HCT116 (cell line): ENCODE measurements around the gene GRIP1. TPM values are rescaled to one million over a fixed set of nuclear protein-coding genes. Genes with fewer than 3 reads are reported as not detected.

Experiments
- ATAC-seq: fragments of 200-7000 bp; cut with Tn5 transposase; 2 replicates; pipeline ENCODE4 v1.9.1; 2020; ENCODE audit warnings: mild to moderate bottlenecking, moderate library complexity
- BruUV-seq: library from RNA; stranded (reverse); fragments of 400-500 nt; replicated peaks from 2 replicates; lab custom pipeline; 2021; lab: Mats Ljungman, UMichigan
- CTCF ChIA-PET: fragments of 300-600 bp; sonication (Branson Sonifier 250); formaldehyde crosslinking; loops from one replicate; lab custom pipeline; 2021; ENCODE audit warnings: antibody characterized with exemption; lab: Charles Lee
- POLR2A ChIA-PET: fragments of 300-600, 350-600 bp; sonication (Branson Sonifier 250); formaldehyde crosslinking; loops from one replicate; lab custom pipeline; 2021; ENCODE audit warnings: antibody characterized with exemption; lab: Charles Lee
- RAD21 ChIA-PET, 2 experiments: fragments of 300-600 bp; sonication (Branson Sonifier 250); formaldehyde crosslinking; loops; one replicate each; lab custom pipeline; 2023; ENCODE audit warnings: low total read pairs in 2 of 2; ENCODE audit not compliant: uncharacterized antibody in 2 of 2, unreplicated experiment in 2 of 2, low non-redundant PET in 1 of 2; lab: Charles Lee
- DNase-seq: peaks from one replicate; pipeline ENCODE4 v3.0.0-alpha.2; 2010; ENCODE audit warnings: low read depth, low spot score
- H2AFZ ChIP-seq: fragments of 200-600 bp; shearing (Covaris generic), sonication (generic); 2 replicates; pipeline ENCODE4 v1.6.1; 2017; ENCODE audit warnings: low read depth, mixed run types, mixed read lengths, antibody characterized with exemption, low read length; ENCODE audit not compliant: poor library complexity, severe bottlenecking
- H3K27ac ChIP-seq: 2 replicates; pipeline ENCODE4 v1.5.1; 2012; ENCODE audit warnings: low read depth, low read length
- H3K27me3 ChIP-seq: fragments of 200-600 bp; sonication (generic); 2 replicates; pipeline ENCODE4 v1.6.1; 2016; ENCODE audit warnings: mixed run types, low read length, mixed read lengths; ENCODE audit not compliant: insufficient read depth
- H3K36me3 ChIP-seq, 2 experiments: fragments of 200-500 bp in 1 of 2; fragments of 200-600 bp in 1 of 2; sonication (Bioruptor generic) in 1 of 2; sonication (generic) in 1 of 2; 2 replicates each; pipeline versions ENCODE4 v1.5.1 to v1.6.1; 2014 to 2016; ENCODE audit warnings: low read length in 2 of 2, inconsistent platforms in 1 of 2, mixed read lengths in 1 of 2, mixed run types in 1 of 2; ENCODE audit not compliant: insufficient read depth in 2 of 2, control insufficient read depth in 1 of 2
- H3K4me1 ChIP-seq, 2 experiments: fragments of 200-600 bp in 1 of 2; sonication (generic) in 1 of 2; 2 replicates each; pipeline versions ENCODE4 v1.5.1 to v1.6.1; 2012 to 2017; ENCODE audit warnings: low read length in 2 of 2, inconsistent platforms in 1 of 2, mild to moderate bottlenecking in 1 of 2, mixed read lengths in 1 of 2, mixed run types in 1 of 2, moderate library complexity in 1 of 2; ENCODE audit not compliant: insufficient read depth in 2 of 2, control insufficient read depth in 1 of 2
- H3K4me2 ChIP-seq: fragments of 200-600 bp; sonication (generic); 2 replicates; pipeline ENCODE4 v1.6.1; 2017; ENCODE audit warnings: mixed run types, low read length, mixed read lengths
- H3K4me3 ChIP-seq, 2 experiments: fragments of 200-600 bp in 1 of 2; sonication (generic) in 1 of 2; replicated peaks in 1 of 2; 2 replicates each; pipeline ENCODE4 v1.5.1; 2011 to 2016; ENCODE audit warnings: low read length in 2 of 2, control low read depth in 1 of 2, low read depth in 1 of 2, mild to moderate bottlenecking in 1 of 2, mixed read lengths in 1 of 2, mixed run types in 1 of 2
- H3K79me2 ChIP-seq: fragments of 200-600 bp; sonication (generic); 2 replicates; pipeline ENCODE4 v1.6.1; 2017; ENCODE audit warnings: mild to moderate bottlenecking, mixed run types, low read length, moderate library complexity, mixed read lengths; ENCODE audit not compliant: insufficient read depth
- H3K9ac ChIP-seq: fragments of 200-600 bp; sonication (generic); 2 replicates; pipeline ENCODE4 v1.6.1; 2016; ENCODE audit warnings: low read length, mixed read lengths
- H3K9me2 ChIP-seq: fragments of 200-600 bp; sonication (generic), shearing (Covaris generic); 2 replicates; pipeline ENCODE4 v1.6.1; 2017; ENCODE audit warnings: mixed run types, mild to moderate bottlenecking, moderate library complexity; ENCODE audit not compliant: insufficient read depth
- H3K9me3 ChIP-seq, 2 experiments: fragments of 200-500 bp in 1 of 2; fragments of 200-600 bp in 1 of 2; sonication (Bioruptor generic) in 1 of 2; sonication (generic) in 1 of 2; 2 replicates each; pipeline ENCODE4 v1.6.1; 2014 to 2017; ENCODE audit warnings: low read length in 2 of 2, mixed read lengths in 2 of 2, inconsistent platforms in 1 of 2, low read depth in 1 of 2, mild to moderate bottlenecking in 1 of 2, mixed run types in 1 of 2, moderate library complexity in 1 of 2; ENCODE audit not compliant: control insufficient read depth in 1 of 2, insufficient read depth in 1 of 2
- H4K20me1 ChIP-seq: fragments of 200-600 bp; sonication (generic), shearing (Covaris generic); 2 replicates; pipeline ENCODE4 v1.6.1; 2017; ENCODE audit warnings: mixed run types, mild to moderate bottlenecking, moderate library complexity; ENCODE audit not compliant: insufficient read depth
- CEBPB ChIP-seq: IDR thresholded peaks from 2 replicates; pipeline ENCODE4 v1.6.1; 2012; ENCODE audit warnings: low read depth
- EGR1 ChIP-seq: IDR thresholded peaks from 2 replicates; pipeline ENCODE4 v1.6.1; 2012; ENCODE audit warnings: low read depth
- ELF1 ChIP-seq: IDR thresholded peaks from 2 replicates; pipeline ENCODE4 v1.6.1; 2012; ENCODE audit warnings: low read depth, borderline replicate concordance
- JUND ChIP-seq: IDR thresholded peaks from 2 replicates; pipeline ENCODE4 v1.6.1; 2012
- POLR2A ChIP-seq: IDR thresholded peaks from 2 replicates; pipeline ENCODE4 v1.7.0; 2011; ENCODE audit warnings: borderline replicate concordance; ENCODE audit not compliant: insufficient read depth, insufficient read length; ENCODE audit errors: extremely low read depth
- POLR2AphosphoS5 ChIP-seq: IDR thresholded peaks from 2 replicates; pipeline ENCODE4 v1.6.1; 2011; ENCODE audit warnings: mild to moderate bottlenecking, low read depth, low read length, moderate library complexity
- RAD21 ChIP-seq: IDR thresholded peaks from 2 replicates; pipeline ENCODE4 v1.6.1; 2012; ENCODE audit warnings: low read depth, mild to moderate bottlenecking
- TCF7L2 ChIP-seq: IDR thresholded peaks from 2 replicates; pipeline ENCODE4 v1.7.0; 2011; ENCODE audit warnings: borderline replicate concordance, inconsistent platforms; ENCODE audit not compliant: insufficient read depth, insufficient read length; ENCODE audit errors: extremely low read depth
- YY1 ChIP-seq: IDR thresholded peaks from 2 replicates; pipeline ENCODE4 v1.6.1; 2011; ENCODE audit warnings: low read length, low read depth, moderate library complexity, mild to moderate bottlenecking; ENCODE audit not compliant: insufficient replicate concordance; ENCODE audit errors: extremely low read depth
- ZFX ChIP-seq: fragments of 450-650 bp; IDR thresholded peaks from 2 replicates; pipeline ENCODE4 v1.6.1; 2017
- ZNF274 ChIP-seq: fragments of 200-500 bp; sonication (Bioruptor generic); IDR thresholded peaks from 2 replicates; pipeline ENCODE4 v1.6.1; 2014; ENCODE audit warnings: mild to moderate bottlenecking, low read depth, low read length, inconsistent platforms
- intact Hi-C: fragments of 100-400 bp; cut with micrococcal nuclease; formaldehyde crosslinking; loops from 2 replicates; pipeline ENCODE4 v1.10.0; 2022
- total RNA-seq: library from RNA; stranded (reverse); gene quantifications from one replicate; pipeline ENCODE4 v1.2.1, GENCODE V29; 2021; ENCODE audit not compliant: unreplicated experiment
- TF ChIP-seq, protein P1 (sequence below): IDR thresholded peaks from 2 replicates; pipeline ENCODE4 v1.6.1; 2011; ENCODE audit warnings: mild to moderate bottlenecking, low read length, moderate library complexity; ENCODE audit not compliant: insufficient replicate concordance; ENCODE audit errors: extremely low read depth
- TF ChIP-seq, protein P2 (sequence below): IDR thresholded peaks from 2 replicates; pipeline ENCODE4 v1.6.1; 2012
- TF ChIP-seq, protein P3 (sequence below): IDR thresholded peaks from 2 replicates; pipeline ENCODE4 v1.6.1; 2012
- TF ChIP-seq, protein P4 (sequence below), 3 experiments: fragments of 200-600 bp in 1 of 3; sonication (generic) in 1 of 3; IDR thresholded peaks in 2 of 3; conservative IDR thresholded peaks in 1 of 3; 2 replicates each; pipeline ENCODE4 v1.5.1; 2012 to 2017; ENCODE audit warnings: low read depth in 2 of 3, low read length in 2 of 3, antibody characterized with exemption in 1 of 3, borderline replicate concordance in 1 of 3, control low read depth in 1 of 3, mild to moderate bottlenecking in 1 of 3, mixed read lengths in 1 of 3, mixed run types in 1 of 3, moderate library complexity in 1 of 3; ENCODE audit not compliant: insufficient read depth in 1 of 3

The GRIP1 gene
- total RNA-seq, 1 experiment from 2014 or later, result not detected

DNA sequence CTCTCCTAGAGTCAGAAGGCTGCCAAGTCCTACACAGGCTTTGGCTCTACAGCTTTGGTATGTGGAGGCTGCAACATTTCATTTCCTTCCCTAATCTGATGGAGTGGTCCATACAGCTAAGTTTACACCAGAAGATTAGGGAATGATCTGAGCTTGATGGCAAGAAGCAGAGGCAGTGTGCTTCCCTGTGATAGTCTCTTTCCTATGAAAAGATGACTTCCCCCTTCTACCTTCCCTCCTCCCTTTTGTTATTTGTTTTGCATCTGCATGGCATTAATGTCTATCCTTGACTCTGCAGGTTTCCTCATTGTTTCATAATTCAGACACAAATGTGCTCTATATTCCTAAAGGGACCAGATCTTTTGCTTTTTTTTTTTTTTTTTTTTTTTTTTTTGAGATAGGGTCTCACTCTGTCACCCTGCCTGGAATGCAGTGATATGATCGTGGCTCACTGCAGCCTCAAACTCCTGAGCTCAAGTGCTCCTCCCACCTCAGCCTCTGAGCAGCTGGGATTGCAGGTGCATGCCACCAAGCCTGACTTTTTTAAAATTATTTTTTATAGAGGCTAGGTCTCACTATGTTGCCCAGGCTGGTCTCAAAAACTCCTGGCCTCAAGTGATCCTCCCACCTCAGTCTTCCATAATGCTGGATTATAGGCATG, 76.3 kb downstream of the GRIP1 start:
- no peak for TF ChIP-seq POLR2AphosphoS5
- TF ChIP-seq POLR2A, result no peak
- TF ChIP-seq, protein P1, sequence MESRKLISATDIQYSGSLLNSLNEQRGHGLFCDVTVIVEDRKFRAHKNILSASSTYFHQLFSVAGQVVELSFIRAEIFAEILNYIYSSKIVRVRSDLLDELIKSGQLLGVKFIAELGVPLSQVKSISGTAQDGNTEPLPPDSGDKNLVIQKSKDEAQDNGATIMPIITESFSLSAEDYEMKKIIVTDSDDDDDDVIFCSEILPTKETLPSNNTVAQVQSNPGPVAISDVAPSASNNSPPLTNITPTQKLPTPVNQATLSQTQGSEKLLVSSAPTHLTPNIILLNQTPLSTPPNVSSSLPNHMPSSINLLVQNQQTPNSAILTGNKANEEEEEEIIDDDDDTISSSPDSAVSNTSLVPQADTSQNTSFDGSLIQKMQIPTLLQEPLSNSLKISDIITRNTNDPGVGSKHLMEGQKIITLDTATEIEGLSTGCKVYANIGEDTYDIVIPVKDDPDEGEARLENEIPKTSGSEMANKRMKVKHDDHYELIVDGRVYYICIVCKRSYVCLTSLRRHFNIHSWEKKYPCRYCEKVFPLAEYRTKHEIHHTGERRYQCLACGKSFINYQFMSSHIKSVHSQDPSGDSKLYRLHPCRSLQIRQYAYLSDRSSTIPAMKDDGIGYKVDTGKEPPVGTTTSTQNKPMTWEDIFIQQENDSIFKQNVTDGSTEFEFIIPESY, result no peak
- TF ChIP-seq ZNF274, result no peak
- no peak for TF ChIP-seq TCF7L2
- TF ChIP-seq RAD21, result no peak
- TF ChIP-seq, protein P2, sequence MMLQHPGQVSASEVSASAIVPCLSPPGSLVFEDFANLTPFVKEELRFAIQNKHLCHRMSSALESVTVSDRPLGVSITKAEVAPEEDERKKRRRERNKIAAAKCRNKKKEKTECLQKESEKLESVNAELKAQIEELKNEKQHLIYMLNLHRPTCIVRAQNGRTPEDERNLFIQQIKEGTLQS, result no peak
- TF ChIP-seq, protein P3, sequence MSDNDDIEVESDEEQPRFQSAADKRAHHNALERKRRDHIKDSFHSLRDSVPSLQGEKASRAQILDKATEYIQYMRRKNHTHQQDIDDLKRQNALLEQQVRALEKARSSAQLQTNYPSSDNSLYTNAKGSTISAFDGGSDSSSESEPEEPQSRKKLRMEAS, result no peak
- TF ChIP-seq, protein P4, sequence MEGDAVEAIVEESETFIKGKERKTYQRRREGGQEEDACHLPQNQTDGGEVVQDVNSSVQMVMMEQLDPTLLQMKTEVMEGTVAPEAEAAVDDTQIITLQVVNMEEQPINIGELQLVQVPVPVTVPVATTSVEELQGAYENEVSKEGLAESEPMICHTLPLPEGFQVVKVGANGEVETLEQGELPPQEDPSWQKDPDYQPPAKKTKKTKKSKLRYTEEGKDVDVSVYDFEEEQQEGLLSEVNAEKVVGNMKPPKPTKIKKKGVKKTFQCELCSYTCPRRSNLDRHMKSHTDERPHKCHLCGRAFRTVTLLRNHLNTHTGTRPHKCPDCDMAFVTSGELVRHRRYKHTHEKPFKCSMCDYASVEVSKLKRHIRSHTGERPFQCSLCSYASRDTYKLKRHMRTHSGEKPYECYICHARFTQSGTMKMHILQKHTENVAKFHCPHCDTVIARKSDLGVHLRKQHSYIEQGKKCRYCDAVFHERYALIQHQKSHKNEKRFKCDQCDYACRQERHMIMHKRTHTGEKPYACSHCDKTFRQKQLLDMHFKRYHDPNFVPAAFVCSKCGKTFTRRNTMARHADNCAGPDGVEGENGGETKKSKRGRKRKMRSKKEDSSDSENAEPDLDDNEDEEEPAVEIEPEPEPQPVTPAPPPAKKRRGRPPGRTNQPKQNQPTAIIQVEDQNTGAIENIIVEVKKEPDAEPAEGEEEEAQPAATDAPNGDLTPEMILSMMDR (IDR thresholded peaks at IDR 0.05 in 2 of 3, conservative IDR thresholded peaks at IDR 0.05 in 1 of 3; ENCODE audit: borderline replicate concordance in 1 of 3, insufficient read depth in 1 of 3, low read depth in 2 of 3, low read length in 2 of 3), result no peak
- TF ChIP-seq YY1, result no peak
- no peak for TF ChIP-seq EGR1
- TF ChIP-seq JUND, result no peak
- no peak for TF ChIP-seq CEBPB
- TF ChIP-seq ZFX, result no peak
- TF ChIP-seq ELF1, result no peak
- TF ChIP-seq, all 23 proteins: peak for 0
- ChIA-PET CTCF (no interaction called here), POLR2A (no interaction called here), RAD21 (no interaction called here)
- intact Hi-C loops, result no loop called here
- no peaks in the 10 kb centered on the region for H4K20me1 ChIP-seq
- DNase-seq (no peak), ATAC-seq (no peak)
- peaks cover 42% of the 10 kb centered on the region for H3K27me3 ChIP-seq
- H2AFZ ChIP-seq, result no peak overlapping the region
- BruUV-seq, result no TSS peak
- no peak overlapping the region for H3K4me3 ChIP-seq
- no peaks in the 10 kb centered on the region for H3K36me3 ChIP-seq
- no peak overlapping the region for H3K27ac ChIP-seq
- no peaks in the 10 kb centered on the region for H3K9me3 ChIP-seq
- H3K9ac ChIP-seq, result no peak overlapping the region
- no peaks in the 10 kb centered on the region for H3K9me2 ChIP-seq
- no peaks in the 10 kb centered on the region for H3K4me1 ChIP-seq
- H3K79me2 ChIP-seq, result no peaks in the 10 kb centered on the region
- no peak overlapping the region for H3K4me2 ChIP-seq
